NK-92 treated with Interleukin-12 subunit alpha and Interleukin-12 subunit beta, amount 100 ng/mL, for 24 hours (cell line): ENCODE results near the gene ALOXE3.

Source experiments
- DNase-seq: peaks from one replicate; lab custom pipeline; 2025; lab: John Stamatoyannopoulos, UW

The ALOXE3 gene

DNA sequence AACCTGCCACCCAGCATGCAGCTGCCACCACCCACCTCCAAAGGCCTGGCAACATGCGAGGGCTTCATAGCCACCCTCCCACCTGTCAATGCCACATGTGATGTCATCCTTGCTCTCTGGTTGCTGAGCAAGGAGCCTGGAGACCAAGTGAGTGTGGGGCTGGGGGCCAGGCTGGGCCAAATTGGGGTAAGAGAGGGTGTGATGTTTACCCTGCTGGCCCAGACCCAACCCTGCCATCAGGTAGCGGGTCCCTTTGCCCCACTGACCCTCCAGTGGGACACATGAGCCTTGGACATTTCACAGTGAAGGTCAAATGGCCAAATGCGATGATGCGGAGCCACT is 70.6 kb downstream of the ALOXE3 start:
- no peak for DNase-seq

DNA sequence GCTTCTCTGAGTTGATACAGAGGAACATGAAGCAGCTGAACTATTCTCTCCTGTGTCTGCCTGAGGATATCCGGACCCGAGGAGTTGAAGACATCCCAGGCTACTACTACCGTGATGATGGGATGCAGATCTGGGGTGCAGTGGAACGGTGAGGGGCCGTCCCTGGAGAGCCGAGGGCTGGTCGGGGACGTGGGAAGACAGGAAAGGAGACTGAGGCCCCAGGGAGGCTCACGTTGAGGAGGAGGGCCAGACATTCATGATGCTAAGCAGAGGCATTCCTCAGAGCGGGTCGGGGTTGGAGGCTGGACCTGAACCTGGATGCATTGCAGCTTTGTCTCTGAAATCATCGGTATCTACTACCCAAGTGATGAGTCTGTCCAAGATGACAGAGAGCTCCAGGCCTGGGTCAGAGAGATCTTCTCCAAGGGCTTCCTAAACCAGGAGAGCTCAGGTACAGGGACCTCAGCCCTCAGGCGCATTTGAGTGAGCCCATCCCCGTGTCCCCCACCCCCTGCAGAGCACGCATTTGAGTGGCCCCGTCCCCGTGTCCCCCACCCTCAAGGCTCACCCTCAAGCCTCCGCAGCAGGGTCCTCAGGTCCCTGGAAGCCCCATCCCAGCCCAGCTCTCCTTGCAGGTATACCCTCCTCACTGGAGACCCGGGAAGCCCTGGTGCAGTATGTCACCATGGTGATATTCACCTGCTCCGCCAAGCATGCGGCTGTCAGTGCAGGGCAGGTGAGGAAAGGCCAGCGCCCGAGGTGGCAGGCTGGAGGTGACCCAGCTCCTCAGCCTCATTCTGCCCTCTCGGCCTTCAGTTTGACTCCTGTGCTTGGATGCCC is 71.2 kb downstream of the ALOXE3 start:
- DNase-seq = no peak

GRCh38 chr17:8046306-8046928 is 71.9 kb downstream of the ALOXE3 start:
- DNase-seq = no peak
